HG03571 (cell line): ENCODE results near the gene FDCSP.
"Not testable (repeated sequence)": the region's sequence is repeated elsewhere in the genome, so short reads cannot be mapped to it uniquely, and the experiment has no call there.

Source experiments
- ATAC-seq: cut with Tn5 transposase; IDR thresholded peaks from one replicate; pipeline ENCODE4 v1.9.1; 2021; ENCODE audit not compliant: unreplicated experiment

FDCSP gene

GRCh38 chr4:70225824-70226223, at the start of gene FDCSP:
TSS of gene FDCSP (plus strand) at chr4:70226124. CDS start at chr4:70231195, 5,071 bp downstream.
- ATAC-seq = no peak

GRCh38 chr4:70177090-70177489, 48.8 kb upstream of the FDCSP start:
- no peak for ATAC-seq

- no peak for ATAC-seq
These were observed 47.8 kb upstream of the FDCSP start for GRCh38 chr4:70178075-70178660.

- ATAC-seq = no peak
These were observed 46.1 kb upstream of the FDCSP start for GRCh38 chr4:70179811-70180210.

GRCh38 chr4:70181864-70182263, 44.1 kb upstream of the FDCSP start:
- no peak for ATAC-seq

- no peak for ATAC-seq
These were observed 43.3 kb upstream of the FDCSP start for GRCh38 chr4:70182517-70183167.

GRCh38 chr4:70183168-70183939, 42.6 kb upstream of the FDCSP start:
- peak; percentile 76 for ATAC-seq

GRCh38 chr4:70183940-70184246, 42.0 kb upstream of the FDCSP start:
- no peak for ATAC-seq

GRCh38 chr4:70187216-70187615, 38.7 kb upstream of the FDCSP start:
- ATAC-seq = no peak

GRCh38 chr4:70190579-70190978, 35.3 kb upstream of the FDCSP start:
- no peak for ATAC-seq

- ATAC-seq = no peak
These were observed 34.3 kb upstream of the FDCSP start for GRCh38 chr4:70191647-70192046.

GRCh38 chr4:70192895-70193294, 33.0 kb upstream of the FDCSP start:
- ATAC-seq = no peak

- no peak for ATAC-seq
These were observed 30.5 kb upstream of the FDCSP start, which contains the start of gene ODAM for GRCh38 chr4:70195425-70195824. TSS of gene ODAM (plus strand) at chr4:70195725. CDS start at chr4:70196544, 819 bp downstream.

- ATAC-seq = no peak
These were observed 29.1 kb upstream of the FDCSP start for GRCh38 chr4:70196857-70197256.

- ATAC-seq = no peak
These were observed 28.1 kb upstream of the FDCSP start for GRCh38 chr4:70197842-70198241.

GRCh38 chr4:70203601-70204000, 22.3 kb upstream of the FDCSP start:
- ATAC-seq = no peak

- ATAC-seq = not testable (repeated sequence)
These were observed 13.2 kb upstream of the FDCSP start for GRCh38 chr4:70212752-70213151.

GRCh38 chr4:70216109-70216508, 9.8 kb upstream of the FDCSP start:
- not testable (repeated sequence) for ATAC-seq

GRCh38 chr4:70216550-70216949, 9.4 kb upstream of the FDCSP start:
- ATAC-seq = not testable (repeated sequence)

GRCh38 chr4:70221389-70221788, 4.5 kb upstream of the FDCSP start:
- not testable (repeated sequence) for ATAC-seq

GRCh38 chr4:70221818-70222217, 4.1 kb upstream of the FDCSP start:
- ATAC-seq = not testable (repeated sequence)

GRCh38 chr4:70236125-70236524, 10.2 kb downstream of the FDCSP start:
- no peak for ATAC-seq
